IMR-90 (cell line): Measurements from ENCODE around the gene PPARGC1A.

ENCODE experiments used
- CTCF ChIP-seq: conservative IDR thresholded peaks from 2 replicates; pipeline ENCODE4 v1.5.1; 2012; ENCODE audit warnings: mild to moderate bottlenecking, low read depth, low read length, improper control_type of control experiment
- MAFK ChIP-seq: IDR thresholded peaks from 2 replicates; pipeline ENCODE4 v1.6.1; 2012; ENCODE audit warnings: low read depth, low read length, improper control_type of control experiment
- MXI1 ChIP-seq: IDR thresholded peaks from 2 replicates; pipeline ENCODE4 v1.6.1; 2012; ENCODE audit warnings: low read depth, mild to moderate bottlenecking, low read length, moderate library complexity, borderline replicate concordance
- POLR2A ChIP-seq: IDR thresholded peaks from 2 replicates; pipeline ENCODE4 v1.6.1; 2012; ENCODE audit warnings: mild to moderate bottlenecking, low read depth, low read length
- USF2 ChIP-seq: fragments of 150-350 bp; IDR thresholded peaks from 2 replicates; pipeline ENCODE4 v1.6.1; 2017; ENCODE audit warnings: mild to moderate bottlenecking, antibody characterized with exemption, low read length, low read depth

- no peak for TF ChIP-seq POLR2A
- TF ChIP-seq CTCF, result no peak
- TF ChIP-seq MAFK, result no peak
- no peak for TF ChIP-seq MXI1
- no peak for TF ChIP-seq USF2
Observed at GRCh38 chr4:23932186-23932585, 42.3 kb upstream of the PPARGC1A start.
